Activated T-cell treated with anti-CD3 and anti-CD28 coated beads, Interleukin-2, amount 50 U/mL, for 4 hours (primary cell): ENCODE results near the gene ZNF23. TPM values are rescaled to one million over a fixed set of nuclear protein-coding genes. Genes with fewer than 3 reads are reported as not detected.
A peak's percentile ranks its signal among the peaks of the same experiment; 100 is the strongest.

ENCODE experiments used
- ATAC-seq, 2 donors: fragments of 200-7000 bp; cut with Tn5 transposase; one replicate each; pipeline ENCODE4 v1.10.0; 2021
- DNase-seq: peaks from one replicate; pipeline ENCODE4 v3.0.0-alpha.2; 2020
- H3K27me3 Mint-ChIP-seq: one replicate; pipeline ENCODE4 v1.8.0; 2021; ENCODE audit warnings: low read depth, mixed read lengths
- H3K36me3 Mint-ChIP-seq: one replicate; pipeline ENCODE4 v1.8.0; 2022; ENCODE audit warnings: mixed read lengths; ENCODE audit not compliant: insufficient read depth
- H3K4me1 Mint-ChIP-seq: one replicate; pipeline ENCODE4 v1.8.0; 2021; ENCODE audit warnings: low read depth, mixed read lengths
- H3K4me3 Mint-ChIP-seq: one replicate; pipeline ENCODE4 v1.8.0; 2021; ENCODE audit warnings: mild to moderate bottlenecking, moderate library complexity, mixed read lengths
- H3K9me3 Mint-ChIP-seq: one replicate; pipeline ENCODE4 v1.8.0; 2021; ENCODE audit warnings: mixed read lengths
- total RNA-seq, 3 donors: library from RNA; stranded (reverse); gene quantifications; one replicate each; pipeline ENCODE4 v1.2.1, GENCODE V29; 2021

Gene ZNF23
- total RNA-seq, 3 donors from 2014 or later = 5.8 to 8.6 (median 8.4) TPM

GRCh38 chr16:71482569-71482968 is 20.5 kb upstream of the ZNF23 start:
- Mint-ChIP-seq H3K4me1 (peaks cover 14% of the 10 kb centered on the region), H3K9me3 (no peaks in the 10 kb centered on the region), H3K36me3 (peaks cover 18% of the 10 kb centered on the region), H3K27me3 (no peaks in the 10 kb centered on the region), H3K4me3 (no peak overlapping the region)
- DNase-seq = no peak
- no peak for ATAC-seq

- peaks cover 14% of the 10 kb centered on the region for H3K4me1 Mint-ChIP-seq
- H3K27me3 Mint-ChIP-seq = no peaks in the 10 kb centered on the region
- ATAC-seq (no peak), DNase-seq (no peak)
- H3K9me3 Mint-ChIP-seq = no peaks in the 10 kb centered on the region
- peaks cover 30% of the 10 kb centered on the region for H3K36me3 Mint-ChIP-seq
- H3K4me3 Mint-ChIP-seq = no peak overlapping the region
Observed at GRCh38 chr16:71480956-71481355, 18.9 kb upstream of the ZNF23 start.

GRCh38 chr16:71479420-71479819 is 17.4 kb upstream of the ZNF23 start:
- no peak overlapping the region for H3K4me3 Mint-ChIP-seq
- ATAC-seq = no peak
- no peaks in the 10 kb centered on the region for H3K27me3 Mint-ChIP-seq
- DNase-seq = no peak
- peaks cover 8% of the 10 kb centered on the region for H3K4me1 Mint-ChIP-seq
- no peaks in the 10 kb centered on the region for H3K9me3 Mint-ChIP-seq
- peaks cover 41% of the 10 kb centered on the region for H3K36me3 Mint-ChIP-seq

- no peak overlapping the region for H3K4me3 Mint-ChIP-seq
- H3K4me1 Mint-ChIP-seq = no peaks in the 10 kb centered on the region
- H3K27me3 Mint-ChIP-seq = no peaks in the 10 kb centered on the region
- DNase-seq = no peak
- peaks cover 51% of the 10 kb centered on the region for H3K36me3 Mint-ChIP-seq
- no peak for ATAC-seq
- H3K9me3 Mint-ChIP-seq = no peaks in the 10 kb centered on the region
Observed at GRCh38 chr16:71476457-71477124, 14.5 kb upstream of the ZNF23 start.

- H3K27me3 Mint-ChIP-seq = no peaks in the 10 kb centered on the region
- DNase-seq (no peak), ATAC-seq (no peak)
- no peaks in the 10 kb centered on the region for H3K4me1 Mint-ChIP-seq
- no peaks in the 10 kb centered on the region for H3K9me3 Mint-ChIP-seq
- H3K36me3 Mint-ChIP-seq = peaks cover 40% of the 10 kb centered on the region
- no peak overlapping the region for H3K4me3 Mint-ChIP-seq
Observed at GRCh38 chr16:71474864-71475263, 12.8 kb upstream of the ZNF23 start.

GRCh38 chr16:71473891-71474290 is 11.8 kb upstream of the ZNF23 start:
- Mint-ChIP-seq H3K36me3 (peaks cover 45% of the 10 kb centered on the region), H3K4me1 (no peaks in the 10 kb centered on the region), H3K9me3 (no peaks in the 10 kb centered on the region), H3K27me3 (no peaks in the 10 kb centered on the region), H3K4me3 (no peak overlapping the region)
- ATAC-seq (no peak), DNase-seq (no peak)

- H3K4me3 Mint-ChIP-seq = no peak overlapping the region
- H3K9me3 Mint-ChIP-seq = no peaks in the 10 kb centered on the region
- ATAC-seq = no peak
- H3K36me3 Mint-ChIP-seq = peaks cover 42% of the 10 kb centered on the region
- no peaks in the 10 kb centered on the region for H3K4me1 Mint-ChIP-seq
- no peak for DNase-seq
- no peaks in the 10 kb centered on the region for H3K27me3 Mint-ChIP-seq
Observed at GRCh38 chr16:71472931-71473330, 10.9 kb upstream of the ZNF23 start.

- no peaks in the 10 kb centered on the region for H3K4me1 Mint-ChIP-seq
- ATAC-seq (no peak), DNase-seq (no peak)
- H3K36me3 Mint-ChIP-seq = peaks cover 35% of the 10 kb centered on the region
- H3K9me3 Mint-ChIP-seq = no peaks in the 10 kb centered on the region
- H3K27me3 Mint-ChIP-seq = no peaks in the 10 kb centered on the region
- H3K4me3 Mint-ChIP-seq = no peak overlapping the region
Observed at GRCh38 chr16:71472051-71472450, 10.0 kb upstream of the ZNF23 start.

- ATAC-seq = no peak
- H3K9me3 Mint-ChIP-seq = no peaks in the 10 kb centered on the region
- peak; percentile 22 for DNase-seq
- H3K4me3 Mint-ChIP-seq = no peak overlapping the region
- H3K4me1 Mint-ChIP-seq = peaks cover 3% of the 10 kb centered on the region
- no peaks in the 10 kb centered on the region for H3K27me3 Mint-ChIP-seq
- H3K36me3 Mint-ChIP-seq = peaks cover 8% of the 10 kb centered on the region
Observed at GRCh38 chr16:71467810-71468209, 5.8 kb upstream of the ZNF23 start.

GRCh38 chr16:71464231-71464630 is 2.2 kb upstream of the ZNF23 start:
- no peak for DNase-seq
- no peak for ATAC-seq
- Mint-ChIP-seq H3K4me3 (no peak overlapping the region), H3K9me3 (no peaks in the 10 kb centered on the region), H3K36me3 (peaks cover 4% of the 10 kb centered on the region), H3K27me3 (no peaks in the 10 kb centered on the region), H3K4me1 (peaks cover 13% of the 10 kb centered on the region)

- no peaks in the 10 kb centered on the region for H3K27me3 Mint-ChIP-seq
- H3K4me3 Mint-ChIP-seq = peak overlapping the region; percentile 92
- peaks cover 15% of the 10 kb centered on the region for H3K4me1 Mint-ChIP-seq
- no peaks in the 10 kb centered on the region for H3K9me3 Mint-ChIP-seq
- no peak for ATAC-seq
- DNase-seq = no peak
- H3K36me3 Mint-ChIP-seq = peaks cover 8% of the 10 kb centered on the region
Observed at GRCh38 chr16:71460941-71461340, 1.1 kb downstream of the ZNF23 start.

GRCh38 chr16:71460236-71460635 is 1.8 kb downstream of the ZNF23 start:
- H3K36me3 Mint-ChIP-seq = peaks cover 13% of the 10 kb centered on the region
- H3K4me3 Mint-ChIP-seq = peak overlapping the region; percentile 26
- DNase-seq = no peak
- peaks cover 15% of the 10 kb centered on the region for H3K4me1 Mint-ChIP-seq
- no peaks in the 10 kb centered on the region for H3K9me3 Mint-ChIP-seq
- no peak for ATAC-seq
- H3K27me3 Mint-ChIP-seq = no peaks in the 10 kb centered on the region

- DNase-seq = no peak
- Mint-ChIP-seq H3K4me1 (peaks cover 15% of the 10 kb centered on the region), H3K27me3 (no peaks in the 10 kb centered on the region), H3K36me3 (peaks cover 20% of the 10 kb centered on the region), H3K9me3 (no peaks in the 10 kb centered on the region), H3K4me3 (no peak overlapping the region)
- no peak for ATAC-seq
Observed at GRCh38 chr16:71459510-71459909, 2.5 kb downstream of the ZNF23 start.

GRCh38 chr16:71456801-71457200 is 5.2 kb downstream of the ZNF23 start:
- no peak for DNase-seq
- H3K9me3 Mint-ChIP-seq = peaks cover 9% of the 10 kb centered on the region
- H3K36me3 Mint-ChIP-seq = peaks cover 45% of the 10 kb centered on the region
- no peak overlapping the region for H3K4me3 Mint-ChIP-seq
- H3K27me3 Mint-ChIP-seq = no peaks in the 10 kb centered on the region
- peaks cover 6% of the 10 kb centered on the region for H3K4me1 Mint-ChIP-seq
- ATAC-seq = no peak

GRCh38 chr16:71453036-71453435 is 9.0 kb downstream of the ZNF23 start:
- ATAC-seq (no peak), DNase-seq (no peak)
- peaks cover 37% of the 10 kb centered on the region for H3K9me3 Mint-ChIP-seq
- no peaks in the 10 kb centered on the region for H3K27me3 Mint-ChIP-seq
- H3K4me1 Mint-ChIP-seq = peaks cover 1% of the 10 kb centered on the region
- peaks cover 80% of the 10 kb centered on the region for H3K36me3 Mint-ChIP-seq
- no peak overlapping the region for H3K4me3 Mint-ChIP-seq
